HG03066 (cell line): ENCODE data around the gene HPDL.
"Not testable (repeated sequence)": the region's sequence is repeated elsewhere in the genome, so short reads cannot be mapped to it uniquely, and the experiment has no call there.

ENCODE experiments used
- ATAC-seq: cut with Tn5 transposase; IDR thresholded peaks from one replicate; pipeline ENCODE4 v1.9.1; 2021; ENCODE audit warnings: low read depth; ENCODE audit not compliant: unreplicated experiment

HPDL gene

GRCh38 chr1:45348966-45349677 is 22.4 kb downstream of the HPDL start:
- no peak for ATAC-seq

GRCh38 chr1:45351508-45351907 is 24.8 kb downstream of the HPDL start:
- no peak for ATAC-seq

- ATAC-seq = no peak
Measured at GRCh38 chr1:45353685-45354084, 27.0 kb downstream of the HPDL start.

- ATAC-seq = no peak
Measured at GRCh38 chr1:45354838-45355237, 28.1 kb downstream of the HPDL start.

- ATAC-seq = no peak
Measured at GRCh38 chr1:45355683-45356082, 29.0 kb downstream of the HPDL start.

GRCh38 chr1:45356186-45356585 is 29.5 kb downstream of the HPDL start:
- no peak for ATAC-seq

- no peak for ATAC-seq
Measured at GRCh38 chr1:45359882-45360513, 33.3 kb downstream of the HPDL start.

- not testable (repeated sequence) for ATAC-seq
Measured at GRCh38 chr1:45360981-45361380, 34.3 kb downstream of the HPDL start.

GRCh38 chr1:45364294-45364693 is 37.6 kb downstream of the HPDL start:
- ATAC-seq = no peak

- ATAC-seq = peak; percentile 80
Measured at GRCh38 chr1:45365051-45365450, 38.4 kb downstream of the HPDL start.

GRCh38 chr1:45370575-45370974 is 43.9 kb downstream of the HPDL start:
- ATAC-seq = peak; percentile 79

- ATAC-seq = no peak
Measured at GRCh38 chr1:45373573-45373972, 46.9 kb downstream of the HPDL start.

GRCh38 chr1:45375104-45376090 is 48.7 kb downstream of the HPDL start:
- no peak for ATAC-seq

- no peak for ATAC-seq
Measured at GRCh38 chr1:45378184-45378583, 51.5 kb downstream of the HPDL start.
